Colonic mucosa (tissue), 4 donors: ENCODE measurements around the gene CARNS1. TPM values are rescaled to one million over a fixed set of nuclear protein-coding genes. Genes with fewer than 3 reads are reported as not detected.

Experiments
- DNase-seq: peaks from one replicate; pipeline ENCODE4 v3.0.0-alpha.2; 2020
- H3K27ac ChIP-seq: fragments of 200-600 bp; one replicate; pipeline ENCODE4 v1.8.0; 2021
- H3K27me3 ChIP-seq: fragments of 200-600 bp; one replicate; pipeline ENCODE4 v1.8.0; 2021
- H3K36me3 ChIP-seq: fragments of 200-600 bp; one replicate; pipeline ENCODE4 v1.8.0; 2021
- H3K4me1 ChIP-seq: fragments of 200-600 bp; one replicate; pipeline ENCODE4 v1.8.0; 2021; ENCODE audit warnings: mild to moderate bottlenecking
- H3K4me3 ChIP-seq: fragments of 200-600 bp; one replicate; pipeline ENCODE4 v1.8.0; 2021
- H3K9ac ChIP-seq, 2 donors: one replicate each; pipeline ENCODE4 v1.7.0; 2013; ENCODE audit warnings: control low read depth in 2 of 2, low read depth in 2 of 2, low read length in 2 of 2
- H3K9me3 ChIP-seq: fragments of 200-600 bp; one replicate; pipeline ENCODE4 v1.8.0; 2021
- CTCF ChIP-seq: fragments of 200-600 bp; IDR thresholded peaks from one replicate; pipeline ENCODE4 v1.8.0; 2022; ENCODE audit warnings: antibody characterized with exemption, mild to moderate bottlenecking
- intact Hi-C: fragments of 100-400 bp; cut with DNase I; formaldehyde crosslinking; loops from one replicate; pipeline ENCODE4 v1.14.1; 2022
- total RNA-seq, 2 donors: library from RNA; stranded (reverse); fragmentation: NEBNext Ultra II Directional in 1 of 2; extraction: Animal tissue kit (Norgen Biotek cat#: 25700) in 1 of 2; gene quantifications; one replicate each; pipeline ENCODE4 v1.2.1, GENCODE V29; 2021
- donor health status: healthy.
- donor health status: DM: no; HTN: no; CAD: no.
- donor health status: DM: no; HTN: no; CAD: no.

The CARNS1 gene
- total RNA-seq, 2 donors from 2014 or later, result 0.20 to 0.32 TPM

GRCh38 chr11:67418476-67419281 lies 3.2 kb downstream of the CARNS1 start:
- H3K9ac ChIP-seq, result peak overlapping the region in 1 of 2 donors; percentile 18
- no peak for TF ChIP-seq CTCF
- no peak overlapping the region for H3K4me3 ChIP-seq
- H3K27ac ChIP-seq, result no peak overlapping the region
- intact Hi-C loops, result no loop called here
- H3K27me3 ChIP-seq, result no peaks in the 10 kb centered on the region
- H3K9me3 ChIP-seq, result no peaks in the 10 kb centered on the region
- DNase-seq, result no peak
- no peaks in the 10 kb centered on the region for H3K36me3 ChIP-seq
- no peaks in the 10 kb centered on the region for H3K4me1 ChIP-seq

GRCh38 chr11:67419325-67420049 lies 4.0 kb downstream of the CARNS1 start:
- H3K9me3 ChIP-seq, result no peaks in the 10 kb centered on the region
- no peak overlapping the region for H3K4me3 ChIP-seq
- intact Hi-C loops, result no loop called here
- no peaks in the 10 kb centered on the region for H3K27me3 ChIP-seq
- DNase-seq, result no peak
- no peak overlapping the region for H3K9ac ChIP-seq
- H3K4me1 ChIP-seq, result no peaks in the 10 kb centered on the region
- no peak overlapping the region for H3K27ac ChIP-seq
- no peak for TF ChIP-seq CTCF
- H3K36me3 ChIP-seq, result no peaks in the 10 kb centered on the region

- DNase-seq, result no peak
- peak overlapping the region; percentile 54 for H3K4me3 ChIP-seq
- no peaks in the 10 kb centered on the region for H3K4me1 ChIP-seq
- no peak for TF ChIP-seq CTCF
- intact Hi-C loops, result no loop called here
- H3K27ac ChIP-seq, result peak overlapping the region; percentile 88
- peak overlapping the region; percentile 76 to 97 for H3K9ac ChIP-seq
- no peaks in the 10 kb centered on the region for H3K36me3 ChIP-seq
- H3K27me3 ChIP-seq, result no peaks in the 10 kb centered on the region
- no peaks in the 10 kb centered on the region for H3K9me3 ChIP-seq
Observed at GRCh38 chr11:67420147-67420645, 4.7 kb downstream of the CARNS1 start.

- TF ChIP-seq CTCF, result no peak
- peak overlapping the region; percentile 76 to 97 for H3K9ac ChIP-seq
- intact Hi-C loops, result no loop called here
- peak overlapping the region; percentile 54 for H3K4me3 ChIP-seq
- no peaks in the 10 kb centered on the region for H3K36me3 ChIP-seq
- no peaks in the 10 kb centered on the region for H3K9me3 ChIP-seq
- no peaks in the 10 kb centered on the region for H3K27me3 ChIP-seq
- no peaks in the 10 kb centered on the region for H3K4me1 ChIP-seq
- peak overlapping the region; percentile 88 for H3K27ac ChIP-seq
- peak; percentile 99 for DNase-seq
Observed at GRCh38 chr11:67420646-67421429, 5.4 kb downstream of the CARNS1 start.

- Histone ChIP-seq H3K27me3 (no peaks in the 10 kb centered on the region), H3K4me1 (no peaks in the 10 kb centered on the region), H3K27ac (peak overlapping the region; percentile 88), H3K9me3 (no peaks in the 10 kb centered on the region), H3K4me3 (peak overlapping the region; percentile 54), H3K9ac (no peak overlapping the region), H3K36me3 (no peaks in the 10 kb centered on the region)
- TF ChIP-seq CTCF, result no peak
- no peak for DNase-seq
- intact Hi-C loops, result no loop called here
Observed at GRCh38 chr11:67421430-67422031, 6.1 kb downstream of the CARNS1 start.
